Cardiac muscle cell (in vitro differentiated cells and primary cell): Measurements from ENCODE around the gene TAS2R16. TPM values are rescaled to one million over a fixed set of nuclear protein-coding genes. Genes with fewer than 3 reads are reported as not detected.
A peak's percentile ranks its signal among the peaks of the same experiment; 100 is the strongest.

ENCODE experiments used
- DNase-seq, 2 donors: peaks; one replicate each; pipeline versions ENCODE4 v3.0.0 to v3.0.0-alpha.2; 2010 to 2017; ENCODE audit warnings: low read depth in 1 of 2, low spot score in 1 of 2
- H3K27ac ChIP-seq: fragments of 200-600 bp; sonication (generic); 2 replicates; pipeline ENCODE4 v1.5.1; 2016
- H3K27me3 ChIP-seq: fragments of 200-600 bp; sonication (generic); 2 replicates; pipeline ENCODE4 v1.6.0; 2016; ENCODE audit warnings: control low read depth
- H3K36me3 ChIP-seq: fragments of 200-600 bp; sonication (generic); 2 replicates; pipeline ENCODE4 v1.5.1; 2016; ENCODE audit warnings: control low read depth
- H3K4me1 ChIP-seq: fragments of 200-600 bp; sonication (generic); 2 replicates; pipeline ENCODE4 v1.8.1; 2017; ENCODE audit warnings: low read depth, mild to moderate bottlenecking, mixed run types
- H3K4me3 ChIP-seq: fragments of 200-600 bp; sonication (generic); 2 replicates; pipeline ENCODE4 v1.5.1; 2016; ENCODE audit warnings: mild to moderate bottlenecking
- H3K9me3 ChIP-seq: fragments of 200-600 bp; sonication (generic); 2 replicates; pipeline ENCODE4 v1.5.1; 2017; ENCODE audit warnings: low read depth, mild to moderate bottlenecking, control low read depth
- CTCF ChIP-seq: IDR thresholded peaks from 2 replicates; pipeline ENCODE4 v1.5.1; 2012; ENCODE audit warnings: low read depth, mild to moderate bottlenecking, low read length
- polyA plus RNA-seq: library from polyadenylated mRNA; unstranded; fragments of >200 nt; fragmentation: Nextera tagmentation; extraction: Ambion mirVana; gene quantifications from 2 replicates; pipeline ENCODE4 v1.2.1, GENCODE V29; 2016
- total RNA-seq: library from RNA; depleted of rRNA; stranded (reverse); fragments of >200 nt; gene quantifications from 2 replicates; pipeline ENCODE4 v1.2.3, GENCODE V29; 2016

Gene TAS2R16
- total and polyA plus RNA-seq, 2 experiments from 2014 or later, result not detected

GRCh38 chr7:123028339-123028738, 32.8 kb upstream of the TAS2R16 start:
- no peak for TF ChIP-seq CTCF
- no peak overlapping the region for H3K4me3 ChIP-seq
- H3K4me1 ChIP-seq, result no peaks in the 10 kb centered on the region
- H3K27ac ChIP-seq, result no peak overlapping the region
- no peaks in the 10 kb centered on the region for H3K9me3 ChIP-seq
- H3K27me3 ChIP-seq, result no peaks in the 10 kb centered on the region
- H3K36me3 ChIP-seq, result no peaks in the 10 kb centered on the region
- no peak for DNase-seq

- Histone ChIP-seq H3K36me3 (no peaks in the 10 kb centered on the region), H3K4me3 (no peak overlapping the region), H3K4me1 (no peaks in the 10 kb centered on the region), H3K27ac (no peak overlapping the region), H3K27me3 (no peaks in the 10 kb centered on the region), H3K9me3 (no peaks in the 10 kb centered on the region)
- no peak for TF ChIP-seq CTCF
- no peak for DNase-seq
Measured at GRCh38 chr7:123026251-123026650, 30.8 kb upstream of the TAS2R16 start.

GRCh38 chr7:123024989-123025758, 29.7 kb upstream of the TAS2R16 start:
- H3K9me3 ChIP-seq, result no peaks in the 10 kb centered on the region
- no peaks in the 10 kb centered on the region for H3K4me1 ChIP-seq
- H3K4me3 ChIP-seq, result no peak overlapping the region
- no peak for TF ChIP-seq CTCF
- no peaks in the 10 kb centered on the region for H3K36me3 ChIP-seq
- DNase-seq, result peak in 1 of 2 donors; percentile 31
- H3K27ac ChIP-seq, result no peak overlapping the region
- H3K27me3 ChIP-seq, result no peaks in the 10 kb centered on the region

- Histone ChIP-seq H3K4me3 (no peak overlapping the region), H3K27ac (no peak overlapping the region), H3K9me3 (no peaks in the 10 kb centered on the region), H3K4me1 (no peaks in the 10 kb centered on the region), H3K27me3 (no peaks in the 10 kb centered on the region), H3K36me3 (no peaks in the 10 kb centered on the region)
- no peak for TF ChIP-seq CTCF
- no peak for DNase-seq
Measured at GRCh38 chr7:123023126-123023525, 27.6 kb upstream of the TAS2R16 start.

GRCh38 chr7:123022576-123022975, 27.1 kb upstream of the TAS2R16 start:
- TF ChIP-seq CTCF, result no peak
- Histone ChIP-seq H3K4me3 (no peak overlapping the region), H3K27me3 (no peaks in the 10 kb centered on the region), H3K4me1 (no peaks in the 10 kb centered on the region), H3K9me3 (no peaks in the 10 kb centered on the region), H3K36me3 (no peaks in the 10 kb centered on the region), H3K27ac (no peak overlapping the region)
- DNase-seq, result no peak
